Measurements from ENCODE around the gene ARFRP1.

DNA sequence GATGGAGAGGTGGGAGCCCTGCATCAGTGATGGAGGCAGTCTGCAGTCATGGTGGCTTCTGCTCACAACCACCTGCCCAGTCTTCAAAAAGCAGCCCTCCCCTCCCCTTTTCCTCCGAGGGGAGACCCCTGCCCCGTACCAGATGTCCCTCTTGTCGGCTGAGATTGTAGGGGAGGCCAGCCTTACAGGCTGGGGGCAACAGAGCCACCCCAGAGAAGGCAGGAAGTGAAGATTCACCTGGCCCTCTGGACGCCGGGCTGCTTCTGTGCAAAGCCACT, 6.8 kb downstream of the ARFRP1 start:
- TF ChIP-seq, protein P1, sequence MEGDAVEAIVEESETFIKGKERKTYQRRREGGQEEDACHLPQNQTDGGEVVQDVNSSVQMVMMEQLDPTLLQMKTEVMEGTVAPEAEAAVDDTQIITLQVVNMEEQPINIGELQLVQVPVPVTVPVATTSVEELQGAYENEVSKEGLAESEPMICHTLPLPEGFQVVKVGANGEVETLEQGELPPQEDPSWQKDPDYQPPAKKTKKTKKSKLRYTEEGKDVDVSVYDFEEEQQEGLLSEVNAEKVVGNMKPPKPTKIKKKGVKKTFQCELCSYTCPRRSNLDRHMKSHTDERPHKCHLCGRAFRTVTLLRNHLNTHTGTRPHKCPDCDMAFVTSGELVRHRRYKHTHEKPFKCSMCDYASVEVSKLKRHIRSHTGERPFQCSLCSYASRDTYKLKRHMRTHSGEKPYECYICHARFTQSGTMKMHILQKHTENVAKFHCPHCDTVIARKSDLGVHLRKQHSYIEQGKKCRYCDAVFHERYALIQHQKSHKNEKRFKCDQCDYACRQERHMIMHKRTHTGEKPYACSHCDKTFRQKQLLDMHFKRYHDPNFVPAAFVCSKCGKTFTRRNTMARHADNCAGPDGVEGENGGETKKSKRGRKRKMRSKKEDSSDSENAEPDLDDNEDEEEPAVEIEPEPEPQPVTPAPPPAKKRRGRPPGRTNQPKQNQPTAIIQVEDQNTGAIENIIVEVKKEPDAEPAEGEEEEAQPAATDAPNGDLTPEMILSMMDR (conservative IDR thresholded peaks at IDR 0.05; ENCODE audit: low read depth, low read length): no peak
- no peak for TF ChIP-seq EZH2 (IDR thresholded peaks at IDR 0.05; ENCODE audit: low read length, unreplicated experiment)

Data from PC-3 (cell line).